HG02623 (cell line): ENCODE data around the gene SEMA6A.

Experiments
- ATAC-seq: cut with Tn5 transposase; IDR thresholded peaks from one replicate; pipeline ENCODE4 v1.9.1; 2021; ENCODE audit warnings: moderate library complexity; ENCODE audit not compliant: unreplicated experiment

SEMA6A gene

GRCh38 chr5:116415182-116415581 lies 159.4 kb downstream of the SEMA6A start:
- no peak for ATAC-seq

- no peak for ATAC-seq
Measured at GRCh38 chr5:116411101-116411571, 163.5 kb downstream of the SEMA6A start.

- ATAC-seq, result no peak
Measured at GRCh38 chr5:116410336-116410890, 164.2 kb downstream of the SEMA6A start.

GRCh38 chr5:116409591-116410296 lies 164.9 kb downstream of the SEMA6A start:
- ATAC-seq, result no peak

GRCh38 chr5:116406306-116407041 lies 168.1 kb downstream of the SEMA6A start:
- no peak for ATAC-seq

GRCh38 chr5:116404792-116405191 lies 169.8 kb downstream of the SEMA6A start:
- no peak for ATAC-seq

GRCh38 chr5:116404016-116404415 lies 170.6 kb downstream of the SEMA6A start:
- no peak for ATAC-seq

GRCh38 chr5:116402235-116402634 lies 172.4 kb downstream of the SEMA6A start:
- ATAC-seq, result no peak

- ATAC-seq, result no peak
Measured at GRCh38 chr5:116401576-116401975, 173.0 kb downstream of the SEMA6A start.

- ATAC-seq, result no peak
Measured at GRCh38 chr5:116396476-116397099, 178.0 kb downstream of the SEMA6A start.

- no peak for ATAC-seq
Measured at GRCh38 chr5:116395631-116396203, 178.9 kb downstream of the SEMA6A start.

GRCh38 chr5:116395226-116395625 lies 179.4 kb downstream of the SEMA6A start:
- no peak for ATAC-seq

GRCh38 chr5:116394186-116394867 lies 180.3 kb downstream of the SEMA6A start:
- no peak for ATAC-seq
